Keratinocyte (primary cell): Measurements from ENCODE around the gene PLSCR4.

Source experiments
- EZH2 ChIP-seq: IDR thresholded peaks from one replicate; pipeline ENCODE4 v1.6.1; 2012; ENCODE audit warnings: inconsistent platforms, mild to moderate bottlenecking, low read length, moderate library complexity
- TF ChIP-seq, protein P1 (sequence below), 3 experiments: IDR thresholded peaks in 1 of 3; conservative IDR thresholded peaks in 1 of 3; optimal IDR thresholded peaks in 1 of 3; 2 replicates in 2 of 3; 3 replicates in 1 of 3; pipeline versions ENCODE3 to v1.5.1; 2011; ENCODE audit warnings: low read length in 3 of 3, mild to moderate bottlenecking in 3 of 3, moderate library complexity in 2 of 3, control low read depth in 1 of 3, inconsistent platforms in 1 of 3; ENCODE audit not compliant: insufficient read depth in 2 of 3; ENCODE audit errors: extremely low read depth in 1 of 3

DNA sequence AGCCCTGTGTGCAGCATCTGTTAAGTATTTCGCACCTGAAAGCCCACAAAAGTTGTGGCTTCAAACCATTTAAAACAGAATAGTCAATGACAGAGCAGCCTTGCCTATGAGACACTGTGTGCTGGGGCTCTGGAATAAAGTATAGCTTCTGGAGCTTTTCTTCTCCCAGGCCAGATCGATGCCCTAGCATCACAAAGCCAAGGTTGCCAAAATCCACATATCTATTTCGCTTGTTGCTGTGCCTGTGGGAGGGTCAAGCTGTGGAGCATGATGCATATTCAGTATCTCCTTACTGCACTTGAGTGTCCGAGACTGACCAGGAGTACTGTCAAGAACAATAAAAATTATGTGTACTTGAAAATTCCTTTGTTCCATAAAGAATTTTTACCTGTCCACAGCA lies 97.5 kb downstream of the PLSCR4 start:
- TF ChIP-seq, protein P1, sequence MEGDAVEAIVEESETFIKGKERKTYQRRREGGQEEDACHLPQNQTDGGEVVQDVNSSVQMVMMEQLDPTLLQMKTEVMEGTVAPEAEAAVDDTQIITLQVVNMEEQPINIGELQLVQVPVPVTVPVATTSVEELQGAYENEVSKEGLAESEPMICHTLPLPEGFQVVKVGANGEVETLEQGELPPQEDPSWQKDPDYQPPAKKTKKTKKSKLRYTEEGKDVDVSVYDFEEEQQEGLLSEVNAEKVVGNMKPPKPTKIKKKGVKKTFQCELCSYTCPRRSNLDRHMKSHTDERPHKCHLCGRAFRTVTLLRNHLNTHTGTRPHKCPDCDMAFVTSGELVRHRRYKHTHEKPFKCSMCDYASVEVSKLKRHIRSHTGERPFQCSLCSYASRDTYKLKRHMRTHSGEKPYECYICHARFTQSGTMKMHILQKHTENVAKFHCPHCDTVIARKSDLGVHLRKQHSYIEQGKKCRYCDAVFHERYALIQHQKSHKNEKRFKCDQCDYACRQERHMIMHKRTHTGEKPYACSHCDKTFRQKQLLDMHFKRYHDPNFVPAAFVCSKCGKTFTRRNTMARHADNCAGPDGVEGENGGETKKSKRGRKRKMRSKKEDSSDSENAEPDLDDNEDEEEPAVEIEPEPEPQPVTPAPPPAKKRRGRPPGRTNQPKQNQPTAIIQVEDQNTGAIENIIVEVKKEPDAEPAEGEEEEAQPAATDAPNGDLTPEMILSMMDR (optimal IDR thresholded peaks at IDR 0.05 in 1 of 3, IDR thresholded peaks at IDR 0.05 in 1 of 3, conservative IDR thresholded peaks at IDR 0.05 in 1 of 3; ENCODE audit: extremely low read depth in 1 of 3, insufficient read depth in 2 of 3, low read length in 3 of 3), result no peak
- TF ChIP-seq EZH2, result no peak
